ENCODE data around the gene TMC6.
"Not testable (repeated sequence)": the region's sequence is repeated elsewhere in the genome, so short reads cannot be mapped to it uniquely, and the experiment has no call there.

The TMC6 gene

GRCh38 chr17:78107976-78108725, 20.4 kb downstream of the TMC6 start:
- DNase-seq: no peak

- no peak for DNase-seq
Measured at GRCh38 chr17:78107457-78107856, 21.1 kb downstream of the TMC6 start.

GRCh38 chr17:78106211-78106610, 22.3 kb downstream of the TMC6 start:
- no peak for DNase-seq

- no peak for DNase-seq
Measured at GRCh38 chr17:78105551-78105950, 23.0 kb downstream of the TMC6 start.

- no peak for DNase-seq
Measured at GRCh38 chr17:78105101-78105500, 23.5 kb downstream of the TMC6 start.

- DNase-seq: no peak
Measured at GRCh38 chr17:78104540-78104941, 24.0 kb downstream of the TMC6 start.

- DNase-seq: no peak
Measured at GRCh38 chr17:78103311-78103710, 25.2 kb downstream of the TMC6 start.

- no peak for DNase-seq
Measured at GRCh38 chr17:78101542-78101941, 27.0 kb downstream of the TMC6 start.

- no peak for DNase-seq
Measured at GRCh38 chr17:78101112-78101511, 27.4 kb downstream of the TMC6 start.

- no peak for DNase-seq
Measured at GRCh38 chr17:78096093-78096492, 32.5 kb downstream of the TMC6 start.

- no peak for DNase-seq
Measured at GRCh38 chr17:78095035-78095434, 33.5 kb downstream of the TMC6 start.

GRCh38 chr17:78092794-78093324, 35.7 kb downstream of the TMC6 start:
- DNase-seq: no peak

GRCh38 chr17:78089576-78090281, 38.8 kb downstream of the TMC6 start:
- DNase-seq: no peak

- no peak for DNase-seq
Measured at GRCh38 chr17:78088529-78088928, 40.0 kb downstream of the TMC6 start.

GRCh38 chr17:78086740-78087139, 41.8 kb downstream of the TMC6 start:
- no peak for DNase-seq

- no peak for DNase-seq
Measured at GRCh38 chr17:78082988-78083387, 45.6 kb downstream of the TMC6 start.

- DNase-seq: not testable (repeated sequence)
Measured at GRCh38 chr17:78082355-78082872, 46.1 kb downstream of the TMC6 start.

- no peak for DNase-seq
Measured at GRCh38 chr17:78081551-78081950, 47.0 kb downstream of the TMC6 start.

GRCh38 chr17:78079253-78079652, 49.3 kb downstream of the TMC6 start:
- DNase-seq: no peak

GRCh38 chr17:78075545-78075944, 53.0 kb downstream of the TMC6 start:
- no peak for DNase-seq

GRCh38 chr17:78075011-78075410, 53.5 kb downstream of the TMC6 start:
- DNase-seq: no peak

- DNase-seq: no peak
Measured at GRCh38 chr17:78072961-78073360, 55.6 kb downstream of the TMC6 start.

- DNase-seq: no peak
Measured at GRCh38 chr17:78069695-78070094, 58.9 kb downstream of the TMC6 start.

GRCh38 chr17:78066976-78067375, 61.6 kb downstream of the TMC6 start:
- DNase-seq: not testable (repeated sequence)
